ENCODE data around the gene MBL2.

GRCh38 chr10:52769966-52770365 lies 2.6 kb downstream of the MBL2 start:
- no peak for TF ChIP-seq PRDM6 (tag by site-specific recombination; IDR thresholded peaks at IDR 0.05)
- TF ChIP-seq ZNF335 (tag by site-specific recombination; conservative IDR thresholded peaks at IDR 0.05), result no peak
- TF ChIP-seq CTCF (tag by site-specific recombination; IDR thresholded peaks at IDR 0.05), result no peak
- no peak for TF ChIP-seq RBAK (tag by site-specific recombination; IDR thresholded peaks at IDR 0.05)
- TF ChIP-seq ZNF350 (tag by site-specific recombination; IDR thresholded peaks at IDR 0.05), result no peak
- no peak for TF ChIP-seq SETDB1 (IDR thresholded peaks at IDR 0.05; ENCODE audit: insufficient read length, low read length)
- no peak for TF ChIP-seq BCL11A (tag by site-specific recombination; IDR thresholded peaks at IDR 0.05; ENCODE audit: low read depth)
- no peak for TF ChIP-seq GLI2 (tag by site-specific recombination; IDR thresholded peaks at IDR 0.05; ENCODE audit: borderline replicate concordance, low read depth)
- TF ChIP-seq ZNF426 (tag by site-specific recombination; IDR thresholded peaks at IDR 0.05), result no peak
- TF ChIP-seq ZBTB26 (tag by site-specific recombination; optimal IDR thresholded peaks at IDR 0.05), result no peak
- TF ChIP-seq HOXC10 (CRISPR knock-in tag; IDR thresholded peaks at IDR 0.05), result no peak

Data from HEK293 (cell line).